ENCODE results near the gene PRG3.
A peak's percentile ranks its signal among the peaks of the same experiment; 100 is the strongest.

PRG3 gene

GRCh38 chr11:57421805-57422204 lies 40.9 kb upstream of the PRG3 start:
- Histone ChIP-seq H3K36me3 (ENCODE audit: insufficient read depth, low read length) (peaks cover 68% of the 10 kb centered on the region), H3K9ac (ENCODE audit: low read depth, low read length, poor library complexity, severe bottlenecking) (peak overlapping the region; percentile 98), H3F3A (ENCODE audit: low read depth) (peaks cover 10% of the 10 kb centered on the region), H3K9me2 (replicated peaks; ENCODE audit: low read depth, low read length) (no peaks in the 10 kb centered on the region), H2AFZ (ENCODE audit: low read length) (no peak overlapping the region), H4K20me1 (ENCODE audit: insufficient read depth, low read length, poor library complexity, severe bottlenecking) (peaks cover 74% of the 10 kb centered on the region), H3K9me3 (ENCODE audit: insufficient read depth, low read depth, low read length) (no peaks in the 10 kb centered on the region), H3K79me2 (ENCODE audit: insufficient read depth, low read length) (peaks cover 92% of the 10 kb centered on the region), H3K4me3 (ENCODE audit: low read length, poor library complexity, severe bottlenecking) (peak overlapping the region; percentile 58), H3K4me2 (ENCODE audit: low read depth, low read length, poor library complexity, severe bottlenecking) (peak overlapping the region; percentile 96), H3K4me1 (ENCODE audit: insufficient read depth, low read length, poor library complexity, severe bottlenecking) (peaks cover 50% of the 10 kb centered on the region), H3K27me3 (ENCODE audit: insufficient read depth, low read length, poor library complexity, severe bottlenecking) (no peaks in the 10 kb centered on the region)
- TF ChIP-seq EZH2phosphoT487 (IDR thresholded peaks at IDR 0.05; ENCODE audit: borderline replicate concordance), result no peak
- TF ChIP-seq, protein P1, sequence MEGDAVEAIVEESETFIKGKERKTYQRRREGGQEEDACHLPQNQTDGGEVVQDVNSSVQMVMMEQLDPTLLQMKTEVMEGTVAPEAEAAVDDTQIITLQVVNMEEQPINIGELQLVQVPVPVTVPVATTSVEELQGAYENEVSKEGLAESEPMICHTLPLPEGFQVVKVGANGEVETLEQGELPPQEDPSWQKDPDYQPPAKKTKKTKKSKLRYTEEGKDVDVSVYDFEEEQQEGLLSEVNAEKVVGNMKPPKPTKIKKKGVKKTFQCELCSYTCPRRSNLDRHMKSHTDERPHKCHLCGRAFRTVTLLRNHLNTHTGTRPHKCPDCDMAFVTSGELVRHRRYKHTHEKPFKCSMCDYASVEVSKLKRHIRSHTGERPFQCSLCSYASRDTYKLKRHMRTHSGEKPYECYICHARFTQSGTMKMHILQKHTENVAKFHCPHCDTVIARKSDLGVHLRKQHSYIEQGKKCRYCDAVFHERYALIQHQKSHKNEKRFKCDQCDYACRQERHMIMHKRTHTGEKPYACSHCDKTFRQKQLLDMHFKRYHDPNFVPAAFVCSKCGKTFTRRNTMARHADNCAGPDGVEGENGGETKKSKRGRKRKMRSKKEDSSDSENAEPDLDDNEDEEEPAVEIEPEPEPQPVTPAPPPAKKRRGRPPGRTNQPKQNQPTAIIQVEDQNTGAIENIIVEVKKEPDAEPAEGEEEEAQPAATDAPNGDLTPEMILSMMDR (conservative IDR thresholded peaks at IDR 0.05; ENCODE audit: low read length), result no peak

- Histone ChIP-seq H4K20me1 (ENCODE audit: insufficient read depth, low read length, poor library complexity, severe bottlenecking) (peaks cover 79% of the 10 kb centered on the region), H3K4me2 (ENCODE audit: low read depth, low read length, poor library complexity, severe bottlenecking) (peak overlapping the region; percentile 96), H3K9me3 (ENCODE audit: insufficient read depth, low read depth, low read length) (no peaks in the 10 kb centered on the region), H3K4me1 (ENCODE audit: insufficient read depth, low read length, poor library complexity, severe bottlenecking) (peaks cover 54% of the 10 kb centered on the region), H2AFZ (ENCODE audit: low read length) (no peak overlapping the region), H3F3A (ENCODE audit: low read depth) (peaks cover 10% of the 10 kb centered on the region), H3K36me3 (ENCODE audit: insufficient read depth, low read length) (peaks cover 75% of the 10 kb centered on the region), H3K27me3 (ENCODE audit: insufficient read depth, low read length, poor library complexity, severe bottlenecking) (no peaks in the 10 kb centered on the region), H3K79me2 (ENCODE audit: insufficient read depth, low read length) (peaks cover 92% of the 10 kb centered on the region), H3K9me2 (replicated peaks; ENCODE audit: low read depth, low read length) (no peaks in the 10 kb centered on the region), H3K4me3 (ENCODE audit: low read length, poor library complexity, severe bottlenecking) (peak overlapping the region; percentile 58), H3K9ac (ENCODE audit: low read depth, low read length, poor library complexity, severe bottlenecking) (no peak overlapping the region)
- TF ChIP-seq, protein P1 (conservative IDR thresholded peaks at IDR 0.05; ENCODE audit: low read length), result no peak
- TF ChIP-seq EZH2phosphoT487 (IDR thresholded peaks at IDR 0.05; ENCODE audit: borderline replicate concordance), result no peak
Measured at GRCh38 chr11:57421066-57421465, 40.1 kb upstream of the PRG3 start.

- H3K79me2 ChIP-seq (ENCODE audit: insufficient read depth, low read length), result peaks cover 96% of the 10 kb centered on the region
- H4K20me1 ChIP-seq (ENCODE audit: insufficient read depth, low read length, poor library complexity, severe bottlenecking), result peaks cover 83% of the 10 kb centered on the region
- H3K27me3 ChIP-seq (ENCODE audit: insufficient read depth, low read length, poor library complexity, severe bottlenecking), result no peaks in the 10 kb centered on the region
- TF ChIP-seq, protein P1 (conservative IDR thresholded peaks at IDR 0.05; ENCODE audit: low read length), result no peak
- no peak for TF ChIP-seq EZH2phosphoT487 (IDR thresholded peaks at IDR 0.05; ENCODE audit: borderline replicate concordance)
- no peak overlapping the region for H3K4me3 ChIP-seq (ENCODE audit: low read length, poor library complexity, severe bottlenecking)
- peaks cover 45% of the 10 kb centered on the region for H3K4me1 ChIP-seq (ENCODE audit: insufficient read depth, low read length, poor library complexity, severe bottlenecking)
- no peaks in the 10 kb centered on the region for H3K9me3 ChIP-seq (ENCODE audit: insufficient read depth, low read depth, low read length)
- H3K9ac ChIP-seq (ENCODE audit: low read depth, low read length, poor library complexity, severe bottlenecking), result no peak overlapping the region
- no peak overlapping the region for H2AFZ ChIP-seq (ENCODE audit: low read length)
- H3K9me2 ChIP-seq (replicated peaks; ENCODE audit: low read depth, low read length), result no peaks in the 10 kb centered on the region
- H3K36me3 ChIP-seq (ENCODE audit: insufficient read depth, low read length), result peaks cover 87% of the 10 kb centered on the region
- H3F3A ChIP-seq (ENCODE audit: low read depth), result peaks cover under 1% of the 10 kb centered on the region; the same call in 1 of the 2 replicates
- H3K4me2 ChIP-seq (ENCODE audit: low read depth, low read length, poor library complexity, severe bottlenecking), result no peak overlapping the region
Measured at GRCh38 chr11:57419146-57419545, 38.2 kb upstream of the PRG3 start.
